ENCODE results near the gene C2CD2L.
"Not testable (repeated sequence)": the region's sequence is repeated elsewhere in the genome, so short reads cannot be mapped to it uniquely, and the experiment has no call there.

C2CD2L gene

DNA sequence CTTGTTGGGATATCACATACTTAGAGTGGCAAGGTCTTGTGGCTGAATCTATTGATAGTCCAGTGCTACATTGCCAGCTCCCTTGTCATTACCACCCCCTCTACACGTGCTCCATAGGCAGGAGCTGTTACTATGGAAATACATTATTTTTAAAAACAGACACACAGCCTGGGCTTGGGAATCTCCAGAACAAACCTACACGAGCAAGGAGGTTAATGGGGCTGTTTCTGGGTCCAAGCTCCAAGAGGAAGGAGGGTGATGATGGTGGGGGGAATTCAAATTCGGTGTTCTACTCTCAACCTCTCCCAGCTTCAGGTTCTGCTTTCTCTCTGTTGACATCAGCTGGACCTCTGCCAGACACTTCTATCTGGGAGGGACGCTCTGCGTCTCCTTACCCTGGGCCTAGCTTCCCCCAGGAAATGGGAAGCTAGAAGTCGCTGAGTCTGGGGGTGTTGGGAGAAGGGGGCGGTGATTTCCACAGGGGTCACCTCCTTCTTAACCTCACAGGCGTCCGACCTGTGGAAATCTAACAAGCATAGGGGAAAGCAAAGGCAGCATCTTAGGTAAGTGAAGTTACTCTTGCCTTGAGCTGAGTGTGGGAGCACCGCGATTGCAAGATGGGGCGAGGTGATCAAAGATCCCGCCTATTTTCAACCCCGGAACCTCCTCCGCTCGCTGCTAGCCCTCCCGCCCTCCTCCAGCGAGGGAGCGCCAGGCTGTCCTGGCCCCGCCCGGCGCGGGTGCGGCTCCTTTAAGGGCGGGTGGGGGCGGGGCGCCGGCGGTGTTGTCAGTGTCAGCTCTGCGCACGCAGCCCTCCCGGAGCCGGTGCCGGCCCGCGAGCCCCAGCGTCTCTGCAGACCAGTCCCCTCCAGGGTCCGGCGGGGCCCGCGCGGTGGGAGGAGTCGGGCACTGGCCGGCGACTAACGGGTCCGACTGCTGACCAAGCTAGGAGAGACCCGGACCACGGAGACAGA lies at the start of gene C2CD2L:
Gene C2CD2L, plus strand, starts transcription at position 781 of the 974 bp plus-strand sequence. CDS start 398 bp downstream, outside the sequence.
- peak; percentile 96 for DNase-seq

DNA sequence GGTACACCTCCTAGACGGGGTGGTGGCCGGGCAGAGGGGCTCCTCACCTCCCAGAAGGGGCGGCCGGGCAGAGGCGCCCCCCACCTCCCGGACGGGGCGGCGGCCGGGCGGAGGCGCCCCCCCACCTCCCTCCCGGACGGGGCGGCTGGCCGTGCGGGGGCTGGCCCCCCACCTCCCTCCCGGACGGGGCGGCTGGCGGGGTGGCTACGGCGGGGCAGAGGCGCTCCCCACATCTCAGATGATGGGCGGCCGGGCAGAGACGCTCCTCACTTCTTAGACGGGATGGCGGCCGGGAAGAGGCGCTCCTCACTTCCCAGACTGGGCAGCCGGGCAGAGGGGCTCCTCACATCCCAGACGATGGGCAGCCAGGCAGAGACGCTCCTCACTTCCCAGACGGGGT lies 48.0 kb upstream of the C2CD2L start:
- not testable (repeated sequence) for DNase-seq

DNA sequence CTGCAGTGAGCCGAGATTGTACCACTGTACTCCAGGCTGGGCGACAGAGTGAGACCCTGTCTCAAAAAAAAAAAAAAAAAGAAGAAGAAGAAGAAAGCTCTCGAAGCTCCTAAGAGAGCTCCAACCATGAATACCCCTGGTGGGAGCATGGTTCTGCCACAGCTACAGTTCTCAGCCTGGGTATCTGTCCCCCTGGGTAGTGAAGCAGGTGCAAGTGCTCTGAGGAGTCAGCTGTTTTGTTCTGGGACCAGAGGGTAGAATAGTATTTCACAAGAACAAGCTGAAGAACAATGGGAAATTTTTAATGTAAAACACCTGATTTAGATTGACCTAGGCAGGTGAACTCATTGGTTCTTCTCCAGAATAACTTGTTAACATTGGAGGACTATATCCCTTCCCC lies 45.9 kb upstream of the C2CD2L start:
- DNase-seq: no peak

GRCh38 chr11:119062779-119063178 lies 44.4 kb upstream of the C2CD2L start:
- no peak for DNase-seq

- DNase-seq: peak; percentile 55
Measured at GRCh38 chr11:119065369-119065768, 41.8 kb upstream of the C2CD2L start.

DNA sequence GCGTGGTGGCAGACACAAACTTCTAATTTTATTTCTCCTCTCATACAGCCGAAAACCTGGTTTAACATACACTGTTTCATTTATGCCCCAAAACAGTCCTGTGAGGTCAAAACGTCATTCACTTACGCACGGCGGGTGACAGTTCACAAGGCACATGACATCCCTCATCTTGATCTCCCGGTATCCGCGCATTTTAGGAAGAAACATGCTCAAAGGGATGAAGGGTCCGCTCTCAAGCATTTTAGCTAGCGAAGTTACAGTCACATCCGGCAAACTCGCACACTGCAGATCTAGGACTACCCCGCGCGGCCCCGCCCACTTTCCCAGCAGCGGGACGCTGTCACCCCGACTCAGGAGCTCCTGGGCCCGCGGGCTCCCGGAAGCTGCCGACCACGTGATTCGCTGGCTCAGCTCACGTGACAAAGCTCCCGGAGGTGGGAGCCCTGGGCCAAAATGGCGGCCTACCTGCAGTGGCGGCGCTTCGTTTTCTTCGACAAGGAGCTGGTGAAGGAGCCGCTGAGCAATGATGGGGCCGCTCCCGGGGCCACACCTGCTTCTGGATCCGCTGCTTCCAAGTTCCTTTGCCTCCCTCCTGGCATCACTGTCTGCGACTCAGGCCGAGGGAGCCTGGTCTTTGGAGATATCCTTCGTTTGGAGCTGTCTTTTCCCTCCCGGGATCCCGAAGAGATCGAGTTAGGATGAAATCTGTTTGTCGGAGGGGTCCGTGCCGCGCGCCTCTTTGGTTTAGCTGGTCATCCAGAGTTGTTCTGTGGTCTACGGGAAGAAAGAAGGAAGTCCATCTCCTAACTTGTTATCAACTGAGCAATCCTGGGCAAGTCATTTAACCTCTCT lies 39.5 kb upstream of the C2CD2L start, which contains the start of gene VPS11:
Gene VPS11, plus strand, starts transcription at position 448 of the 852 bp plus-strand sequence. Its CDS starts 6 bp downstream, at position 454.
- DNase-seq: peak; percentile 98

GRCh38 chr11:119077839-119078238 lies 29.3 kb upstream of the C2CD2L start:
- DNase-seq: no peak

DNA sequence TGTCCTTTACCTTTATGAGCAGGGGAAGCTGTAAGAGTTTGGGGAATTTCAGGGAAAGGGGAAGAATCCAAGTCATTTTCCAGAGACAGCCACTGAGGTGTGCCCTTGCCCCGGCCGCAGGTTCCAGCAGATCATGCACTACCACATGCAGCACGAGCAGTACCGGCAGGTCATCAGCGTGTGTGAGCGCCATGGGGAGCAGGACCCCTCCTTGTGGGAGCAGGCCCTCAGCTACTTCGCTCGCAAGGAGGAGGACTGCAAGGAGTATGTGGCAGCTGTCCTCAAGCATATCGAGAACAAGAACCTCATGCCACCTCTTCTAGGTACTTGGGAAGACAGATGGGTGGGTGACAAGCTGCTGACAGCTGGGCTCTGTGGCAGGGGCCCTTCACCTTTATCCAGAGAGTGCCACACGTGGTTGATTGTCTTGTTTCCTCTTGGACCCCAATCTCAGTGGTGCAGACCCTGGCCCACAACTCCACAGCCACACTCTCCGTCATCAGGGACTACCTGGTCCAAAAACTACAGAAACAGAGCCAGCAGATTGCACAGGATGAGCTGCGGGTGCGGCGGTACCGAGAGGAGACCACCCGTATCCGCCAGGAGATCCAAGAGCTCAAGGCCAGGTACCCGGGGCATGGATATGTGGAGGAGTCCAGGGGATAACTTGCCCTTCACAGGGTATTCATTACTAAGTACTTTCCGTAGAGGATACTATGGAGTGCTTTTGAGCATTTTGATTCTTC lies 28.3 kb upstream of the C2CD2L start:
- DNase-seq: no peak

DNA sequence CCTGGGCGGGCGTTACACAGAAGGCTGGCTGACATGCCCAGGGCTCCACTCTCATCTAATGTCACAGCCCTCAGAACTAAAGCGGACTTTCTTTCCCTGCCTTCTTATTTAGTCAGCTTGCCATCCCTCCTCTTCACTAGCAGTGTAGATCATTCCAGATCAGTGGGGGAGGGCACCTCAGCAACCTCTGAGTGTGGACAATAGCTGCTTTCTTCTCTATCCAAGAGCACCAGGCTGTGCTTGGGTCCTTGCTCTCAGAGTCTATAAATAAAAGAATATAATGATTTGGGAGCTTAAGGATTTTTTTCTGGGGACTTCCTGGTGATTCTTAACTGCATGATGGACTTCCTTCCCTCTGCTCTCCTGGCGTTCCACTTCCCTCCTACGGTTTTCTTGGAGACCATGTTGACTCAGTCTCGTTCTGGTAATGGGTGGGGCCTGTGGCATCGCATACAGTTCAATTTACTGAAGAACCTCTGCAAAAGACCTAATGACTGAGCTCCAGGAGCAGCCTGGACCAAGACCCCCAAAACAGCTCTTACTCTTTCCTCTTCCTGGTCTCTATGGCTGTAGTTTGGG lies 25.4 kb upstream of the C2CD2L start:
- no peak for DNase-seq

- peak; percentile 97 for DNase-seq
Measured at GRCh38 chr11:119084663-119085436, 22.3 kb upstream of the C2CD2L start, which contains the start of gene HMBS. Gene HMBS, plus strand, starts transcription at chr11:119084881. Its CDS starts 153 bp downstream, at chr11:119085034.

DNA sequence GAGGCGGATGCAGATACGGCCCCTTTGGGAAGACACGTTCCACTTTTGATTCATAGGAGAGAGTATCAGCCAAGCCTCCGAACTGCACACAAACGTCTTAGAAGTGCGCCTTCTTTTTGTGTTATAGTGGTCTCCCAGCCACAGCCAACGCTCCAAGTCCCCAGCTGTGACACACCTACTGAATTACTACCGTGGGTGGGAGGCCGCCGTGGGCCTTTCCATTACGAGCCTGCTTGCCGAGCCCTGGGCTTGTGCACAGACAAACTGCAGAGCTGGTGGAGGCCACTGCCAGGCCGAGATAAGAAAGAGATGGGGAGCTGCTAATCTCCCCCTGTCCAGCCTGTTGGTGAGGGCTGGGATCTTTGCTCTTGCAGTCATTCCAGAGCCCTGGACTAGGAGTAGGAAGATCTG lies 21.7 kb upstream of the C2CD2L start:
- DNase-seq: no peak

- no peak for DNase-seq
Measured at GRCh38 chr11:119087123-119087522, 20.0 kb upstream of the C2CD2L start.

DNA sequence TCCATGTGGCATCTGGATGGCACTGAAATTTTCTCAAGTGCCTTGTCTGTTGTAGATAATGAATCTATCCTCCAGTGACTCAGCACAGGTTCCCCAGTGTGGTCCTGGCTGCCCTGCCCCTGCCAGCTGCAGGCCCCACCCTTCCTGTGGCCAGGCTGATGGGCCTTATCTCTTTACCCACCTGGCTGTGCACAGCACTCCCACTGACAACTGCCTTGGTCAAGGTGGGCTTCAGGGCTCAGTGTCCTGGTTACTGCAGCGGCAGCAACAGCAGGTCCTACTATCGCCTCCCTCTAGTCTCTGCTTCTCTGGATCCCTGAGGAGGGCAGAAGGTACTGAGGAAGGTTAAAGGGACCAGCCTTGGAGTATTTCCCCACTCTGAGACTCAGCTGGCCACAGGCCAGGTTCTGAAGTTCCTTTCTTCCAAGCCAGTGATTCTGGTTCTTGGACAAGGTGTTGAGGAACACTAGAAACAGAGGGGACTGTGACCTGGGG lies 19.4 kb upstream of the C2CD2L start:
- DNase-seq: peak; percentile 18

GRCh38 chr11:119088406-119088805 lies 18.7 kb upstream of the C2CD2L start:
- DNase-seq: no peak

DNA sequence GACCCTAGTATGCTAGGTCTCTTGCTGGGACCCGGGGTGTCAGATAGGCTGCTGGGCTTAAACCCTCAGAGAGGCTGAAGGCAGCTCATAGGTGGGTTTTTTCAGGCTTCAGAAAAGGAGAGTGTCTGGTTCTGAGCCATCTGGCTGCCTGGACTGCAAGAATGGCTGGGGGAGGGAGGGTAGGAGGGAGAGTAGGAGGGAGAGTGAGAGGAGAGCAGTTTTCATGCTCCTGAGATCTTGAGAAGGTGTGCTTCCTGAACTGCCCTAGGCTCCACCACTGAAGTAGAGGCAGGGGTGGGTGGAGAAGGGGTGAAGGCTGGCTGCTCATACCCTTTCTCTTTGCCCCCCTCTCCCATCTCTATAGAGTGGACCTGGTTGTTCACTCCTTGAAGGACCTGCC lies 17.8 kb upstream of the C2CD2L start:
- no peak for DNase-seq

DNA sequence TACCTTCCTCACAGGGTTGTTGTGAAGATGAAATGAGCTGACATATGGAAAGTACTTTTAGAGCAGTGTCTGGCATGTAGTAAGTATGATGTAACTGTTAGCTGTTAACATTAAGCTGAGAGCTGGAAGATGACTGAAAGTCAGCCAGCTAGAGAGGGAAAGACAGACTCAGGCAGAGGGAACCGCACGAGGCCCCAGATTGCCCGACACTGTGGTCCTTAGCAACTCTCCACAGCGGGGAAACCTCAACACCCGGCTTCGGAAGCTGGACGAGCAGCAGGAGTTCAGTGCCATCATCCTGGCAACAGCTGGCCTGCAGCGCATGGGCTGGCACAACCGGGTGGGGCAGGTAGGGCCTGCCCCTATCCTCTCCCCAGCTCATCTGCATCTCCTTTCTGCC lies 16.0 kb upstream of the C2CD2L start:
- peak; percentile 42 for DNase-seq

- DNase-seq: peak; percentile 40
Measured at GRCh38 chr11:119091966-119092879, 14.9 kb upstream of the C2CD2L start.

DNA sequence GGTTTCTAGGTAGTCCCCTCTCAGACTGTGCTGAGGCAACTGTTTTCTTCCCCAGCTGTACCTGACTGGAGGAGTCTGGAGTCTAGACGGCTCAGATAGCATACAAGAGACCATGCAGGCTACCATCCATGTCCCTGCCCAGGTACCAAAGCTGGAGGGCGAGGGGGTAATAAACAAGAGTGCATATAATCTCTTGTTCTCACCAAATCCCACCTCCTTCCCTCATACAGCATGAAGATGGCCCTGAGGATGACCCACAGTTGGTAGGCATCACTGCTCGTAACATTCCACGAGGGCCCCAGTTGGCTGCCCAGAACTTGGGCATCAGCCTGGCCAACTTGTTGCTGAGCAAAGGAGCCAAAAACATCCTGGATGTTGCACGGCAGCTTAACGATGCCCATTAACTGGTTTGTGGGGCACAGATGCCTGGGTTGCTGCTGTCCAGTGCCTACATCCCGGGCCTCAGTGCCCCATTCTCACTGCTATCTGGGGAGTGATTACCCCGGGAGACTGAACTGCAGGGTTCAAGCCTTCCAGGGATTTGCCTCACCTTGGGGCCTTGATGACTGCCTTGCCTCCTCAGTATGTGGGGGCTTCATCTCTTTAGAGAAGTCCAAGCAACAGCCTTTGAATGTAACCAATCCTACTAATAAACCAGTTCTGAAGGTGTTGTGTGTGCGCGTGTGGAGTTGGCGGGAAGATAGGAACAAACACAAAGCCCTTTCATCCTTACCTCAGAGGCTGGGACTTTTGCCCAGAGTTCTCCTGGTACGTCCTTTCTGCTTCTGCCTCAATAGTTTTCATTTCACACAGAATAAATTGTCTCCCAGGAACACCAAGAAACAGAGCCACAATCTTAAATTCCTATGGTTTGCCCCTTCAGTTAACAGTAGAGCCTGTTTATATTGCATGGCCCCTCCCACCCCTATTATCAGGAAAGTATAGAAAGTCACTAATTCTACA lies 14.0 kb upstream of the C2CD2L start:
- peak; percentile 37 for DNase-seq

Measured in NCI-H69 (cell line).